HG03469 (cell line): ENCODE measurements around the gene FBXO2.
"Not testable (repeated sequence)": the region's sequence is repeated elsewhere in the genome, so short reads cannot be mapped to it uniquely, and the experiment has no call there.

ENCODE experiments used
- ATAC-seq: cut with Tn5 transposase; IDR thresholded peaks from one replicate; pipeline ENCODE4 v1.9.1; 2021; ENCODE audit warnings: mild to moderate bottlenecking, moderate library complexity, moderate number of reproducible peaks; ENCODE audit not compliant: unreplicated experiment

The FBXO2 gene

GRCh38 chr1:11634365-11635192 lies 19.6 kb downstream of the FBXO2 start:
- ATAC-seq: no peak

GRCh38 chr1:11629184-11630016 lies 24.8 kb downstream of the FBXO2 start:
- no peak for ATAC-seq

- no peak for ATAC-seq
Measured at GRCh38 chr1:11628767-11629166, 25.5 kb downstream of the FBXO2 start.

- ATAC-seq: no peak
Measured at GRCh38 chr1:11626551-11626950, 27.7 kb downstream of the FBXO2 start.

GRCh38 chr1:11623702-11624101 lies 30.5 kb downstream of the FBXO2 start:
- no peak for ATAC-seq

GRCh38 chr1:11622398-11622797 lies 31.8 kb downstream of the FBXO2 start:
- no peak for ATAC-seq

GRCh38 chr1:11620924-11621323 lies 33.3 kb downstream of the FBXO2 start:
- no peak for ATAC-seq

- no peak for ATAC-seq
Measured at GRCh38 chr1:11620405-11620804, 33.8 kb downstream of the FBXO2 start.

- ATAC-seq: no peak
Measured at GRCh38 chr1:11617741-11618140, 36.5 kb downstream of the FBXO2 start.

- no peak for ATAC-seq
Measured at GRCh38 chr1:11617314-11617713, 36.9 kb downstream of the FBXO2 start.

- no peak for ATAC-seq
Measured at GRCh38 chr1:11616766-11617165, 37.5 kb downstream of the FBXO2 start.

- ATAC-seq: no peak
Measured at GRCh38 chr1:11615090-11615489, 39.1 kb downstream of the FBXO2 start.

- ATAC-seq: no peak
Measured at GRCh38 chr1:11613347-11613746, 40.9 kb downstream of the FBXO2 start.

GRCh38 chr1:11611638-11612327 lies 42.4 kb downstream of the FBXO2 start:
- no peak for ATAC-seq

GRCh38 chr1:11610629-11611180 lies 43.5 kb downstream of the FBXO2 start:
- no peak for ATAC-seq

- not testable (repeated sequence) for ATAC-seq
Measured at GRCh38 chr1:11609378-11609777, 44.9 kb downstream of the FBXO2 start.

GRCh38 chr1:11608596-11609130 lies 45.6 kb downstream of the FBXO2 start:
- ATAC-seq: not testable (repeated sequence)

GRCh38 chr1:11606775-11607174 lies 47.5 kb downstream of the FBXO2 start:
- no peak for ATAC-seq

GRCh38 chr1:11602981-11603380 lies 51.2 kb downstream of the FBXO2 start:
- ATAC-seq: no peak

- ATAC-seq: no peak
Measured at GRCh38 chr1:11602424-11602823, 51.8 kb downstream of the FBXO2 start.

- ATAC-seq: no peak
Measured at GRCh38 chr1:11600836-11601235, 53.4 kb downstream of the FBXO2 start.
